PFSK-1 (cell line): Measurements from ENCODE around the gene RYR2.

Experiments
- FOXP2 ChIP-seq: optimal IDR thresholded peaks from 2 replicates; pipeline ENCODE3; 2011; ENCODE audit warnings: borderline replicate concordance, control low read depth, inconsistent platforms; ENCODE audit not compliant: insufficient read depth; ENCODE audit errors: extremely low read length, extremely low read depth
- POLR2AphosphoS5 ChIP-seq: IDR thresholded peaks from 2 replicates; pipeline ENCODE4 v1.6.1; 2012; ENCODE audit warnings: low read depth, mild to moderate bottlenecking, control low read depth, low read length, moderate library complexity
- REST ChIP-seq, 2 experiments: IDR thresholded peaks; 2 replicates each; pipeline versions ENCODE4 v1.6.1 to v1.8.0; 2011 to 2012; ENCODE audit warnings: low read depth in 2 of 2, low read length in 2 of 2, control low read depth in 1 of 2, inconsistent platforms in 1 of 2, mild to moderate bottlenecking in 1 of 2, moderate library complexity in 1 of 2; ENCODE audit not compliant: insufficient read depth in 1 of 2
- SIN3A ChIP-seq: IDR thresholded peaks from 2 replicates; pipeline ENCODE4 v1.6.1; 2012; ENCODE audit warnings: mild to moderate bottlenecking, low read length, moderate library complexity, borderline replicate concordance; ENCODE audit not compliant: insufficient read depth
- TAF1 ChIP-seq: IDR thresholded peaks from 2 replicates; pipeline ENCODE4 v1.6.1; 2012; ENCODE audit warnings: low read length, control low read depth, borderline replicate concordance; ENCODE audit not compliant: insufficient read depth

Gene RYR2

GRCh38 chr1:237542525-237543418 lies 500.8 kb downstream of the RYR2 start:
- TF ChIP-seq FOXP2: no peak
- no peak for TF ChIP-seq REST (IDR thresholded peaks at IDR 0.05; ENCODE audit: insufficient read depth in 1 of 2, low read depth in 2 of 2, low read length in 2 of 2)
- TF ChIP-seq SIN3A: no peak
- no peak for TF ChIP-seq TAF1

- TF ChIP-seq TAF1 (no peak), SIN3A (no peak), FOXP2 (no peak), POLR2AphosphoS5 (no peak), REST (IDR thresholded peaks at IDR 0.05; ENCODE audit: insufficient read depth in 1 of 2, low read depth in 2 of 2, low read length in 2 of 2) (no peak)
Observed at GRCh38 chr1:237553078-237553477, 511.1 kb downstream of the RYR2 start.

- no peak for TF ChIP-seq FOXP2
- TF ChIP-seq POLR2AphosphoS5: no peak
- TF ChIP-seq REST (IDR thresholded peaks at IDR 0.05; ENCODE audit: insufficient read depth in 1 of 2, low read depth in 2 of 2, low read length in 2 of 2): no peak
- no peak for TF ChIP-seq SIN3A
- no peak for TF ChIP-seq TAF1
Observed at GRCh38 chr1:237556911-237557310, 514.9 kb downstream of the RYR2 start.

- TF ChIP-seq REST (IDR thresholded peaks at IDR 0.05; ENCODE audit: insufficient read depth in 1 of 2, low read depth in 2 of 2, low read length in 2 of 2) (no peak), POLR2AphosphoS5 (no peak)
Observed at GRCh38 chr1:237562242-237562823, 520.3 kb downstream of the RYR2 start.

- no peak for TF ChIP-seq TAF1
- TF ChIP-seq REST (IDR thresholded peaks at IDR 0.05; ENCODE audit: insufficient read depth in 1 of 2, low read depth in 2 of 2, low read length in 2 of 2): no peak
- no peak for TF ChIP-seq POLR2AphosphoS5
Observed at GRCh38 chr1:237565236-237565635, 523.3 kb downstream of the RYR2 start.
